Activated CD8-positive, alpha-beta T cell treated with anti-CD3 and anti-CD28 coated beads for 36 hours (primary cell): Measurements from ENCODE around the gene NOXA1. TPM values are rescaled to one million over a fixed set of nuclear protein-coding genes. Genes with fewer than 3 reads are reported as not detected.
"Not testable (repeated sequence)": the region's sequence is repeated elsewhere in the genome, so short reads cannot be mapped to it uniquely, and the experiment has no call there.

Experiments used
- ATAC-seq: fragments of 200-7000 bp; cut with Tn5 transposase; one replicate; pipeline ENCODE4 v1.10.0; 2021; ENCODE audit warnings: mild to moderate bottlenecking, moderate library complexity
- CTCF ChIA-PET: fragments of 350-600 bp; sonication (Branson Sonifier 250); formaldehyde crosslinking; loops from one replicate; lab custom pipeline; 2021; ENCODE audit warnings: antibody characterized with exemption; lab: Charles Lee
- POLR2A ChIA-PET: fragments of 350-600 bp; sonication (Branson Sonifier 250); formaldehyde crosslinking; loops from one replicate; lab custom pipeline; 2021; ENCODE audit warnings: antibody characterized with exemption; lab: Charles Lee
- DNase-seq: peaks from one replicate; pipeline ENCODE4 v3.0.0-alpha.2; 2020
- H3K27ac Mint-ChIP-seq: one replicate; pipeline ENCODE4 v1.8.0; 2021; ENCODE audit warnings: mild to moderate bottlenecking, mixed read lengths
- H3K27me3 Mint-ChIP-seq: one replicate; pipeline ENCODE4 v1.8.0; 2021; ENCODE audit warnings: mixed read lengths
- H3K36me3 Mint-ChIP-seq: one replicate; pipeline ENCODE4 v1.8.0; 2021; ENCODE audit warnings: low read depth, mixed read lengths
- H3K4me1 Mint-ChIP-seq: one replicate; pipeline ENCODE4 v1.8.0; 2021; ENCODE audit warnings: low read depth, mixed read lengths
- H3K4me3 Mint-ChIP-seq: one replicate; pipeline ENCODE4 v1.8.0; 2021; ENCODE audit warnings: mild to moderate bottlenecking, moderate library complexity, mixed read lengths
- H3K9me3 Mint-ChIP-seq: one replicate; pipeline ENCODE4 v1.8.0; 2021; ENCODE audit warnings: mixed read lengths
- intact Hi-C: fragments of 100-400 bp; cut with micrococcal nuclease; formaldehyde crosslinking; loops from one replicate; pipeline ENCODE4 v1.10.0; 2022
- total RNA-seq, 2 experiments: library from RNA; stranded (reverse); gene quantifications; one replicate each; pipeline ENCODE4 v1.2.3, GENCODE V29; 2021
- TF ChIP-seq, protein P1 (sequence below): fragments of 200-600 bp; IDR thresholded peaks from one replicate; pipeline ENCODE4 v1.8.0; 2022; ENCODE audit warnings: antibody characterized with exemption, mild to moderate bottlenecking

NOXA1 gene
- total RNA-seq, 2 experiments from 2014 or later: 0.72 to 0.95 TPM

DNA sequence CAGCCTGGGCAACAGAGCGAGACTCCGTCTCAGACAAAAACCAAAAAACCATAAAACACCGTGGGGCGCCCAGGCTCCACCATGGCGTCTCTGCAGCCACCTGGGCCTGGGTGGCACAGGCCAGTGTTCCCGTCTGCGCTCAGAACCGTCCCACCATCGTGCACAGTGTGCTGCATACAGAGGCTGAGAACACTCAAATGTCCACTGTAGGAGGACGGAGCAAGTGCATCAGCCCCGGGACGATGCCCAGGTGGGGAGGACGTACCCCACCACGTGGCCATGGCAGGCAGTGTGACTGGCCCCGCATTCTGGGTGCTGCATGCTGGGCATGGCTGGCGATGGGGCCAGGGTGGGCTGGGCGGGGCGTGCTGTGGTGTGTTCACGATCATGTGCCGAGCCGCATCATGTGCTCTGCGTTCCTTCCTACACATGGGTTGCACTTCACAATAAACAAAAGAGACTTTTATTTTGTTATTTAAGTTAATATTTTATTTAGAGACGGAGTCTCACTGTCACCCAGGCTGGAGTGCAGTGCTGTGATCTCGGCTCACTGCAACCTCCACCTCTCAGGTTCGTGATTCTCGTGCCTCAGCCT, 38.0 kb upstream of the NOXA1 start:
- CTCF ChIA-PET: no interaction called here
- H3K9me3 Mint-ChIP-seq: no peaks in the 10 kb centered on the region
- no peak overlapping the region for H3K27ac Mint-ChIP-seq
- H3K27me3 Mint-ChIP-seq: no peaks in the 10 kb centered on the region
- intact Hi-C loops: no loop called here
- POLR2A ChIA-PET: no interaction called here
- no peaks in the 10 kb centered on the region for H3K36me3 Mint-ChIP-seq
- no peak for DNase-seq
- TF ChIP-seq, protein P1, sequence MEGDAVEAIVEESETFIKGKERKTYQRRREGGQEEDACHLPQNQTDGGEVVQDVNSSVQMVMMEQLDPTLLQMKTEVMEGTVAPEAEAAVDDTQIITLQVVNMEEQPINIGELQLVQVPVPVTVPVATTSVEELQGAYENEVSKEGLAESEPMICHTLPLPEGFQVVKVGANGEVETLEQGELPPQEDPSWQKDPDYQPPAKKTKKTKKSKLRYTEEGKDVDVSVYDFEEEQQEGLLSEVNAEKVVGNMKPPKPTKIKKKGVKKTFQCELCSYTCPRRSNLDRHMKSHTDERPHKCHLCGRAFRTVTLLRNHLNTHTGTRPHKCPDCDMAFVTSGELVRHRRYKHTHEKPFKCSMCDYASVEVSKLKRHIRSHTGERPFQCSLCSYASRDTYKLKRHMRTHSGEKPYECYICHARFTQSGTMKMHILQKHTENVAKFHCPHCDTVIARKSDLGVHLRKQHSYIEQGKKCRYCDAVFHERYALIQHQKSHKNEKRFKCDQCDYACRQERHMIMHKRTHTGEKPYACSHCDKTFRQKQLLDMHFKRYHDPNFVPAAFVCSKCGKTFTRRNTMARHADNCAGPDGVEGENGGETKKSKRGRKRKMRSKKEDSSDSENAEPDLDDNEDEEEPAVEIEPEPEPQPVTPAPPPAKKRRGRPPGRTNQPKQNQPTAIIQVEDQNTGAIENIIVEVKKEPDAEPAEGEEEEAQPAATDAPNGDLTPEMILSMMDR: no peak
- no peak overlapping the region for H3K4me3 Mint-ChIP-seq
- peaks cover 10% of the 10 kb centered on the region for H3K4me1 Mint-ChIP-seq
- no peak for ATAC-seq

DNA sequence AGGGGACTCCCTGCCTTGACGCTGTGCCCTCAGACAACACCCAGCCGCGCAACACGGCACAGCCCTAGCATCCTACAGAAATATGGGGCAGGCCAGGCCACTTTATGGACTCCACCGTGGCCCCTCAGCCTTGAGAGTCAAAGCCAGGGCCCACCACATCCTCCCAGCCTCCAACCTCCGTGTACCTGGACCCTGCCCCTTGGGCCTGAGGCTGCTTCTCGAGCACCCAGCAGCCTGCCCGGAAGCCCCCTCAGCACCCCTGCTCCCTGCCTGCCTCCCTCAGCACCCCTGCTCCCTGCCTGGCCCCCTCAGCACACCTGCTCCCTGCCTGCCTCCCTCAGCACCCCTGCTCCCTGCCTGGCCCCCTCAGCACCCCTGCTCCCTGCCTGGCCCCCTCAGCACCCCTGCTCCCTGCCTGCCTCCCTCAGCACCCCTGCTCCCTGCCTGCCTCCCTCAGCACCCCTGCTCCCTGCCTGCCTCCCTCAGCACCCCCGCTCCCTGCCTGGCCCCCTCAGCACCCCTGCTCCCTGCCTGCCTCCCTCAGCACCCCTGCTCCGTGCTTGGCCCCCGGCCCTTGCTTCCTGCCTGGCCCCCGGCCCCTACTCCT, 36.6 kb upstream of the NOXA1 start:
- H3K9me3 Mint-ChIP-seq, intact Hi-C loops, H3K27me3 Mint-ChIP-seq, H3K4me1 Mint-ChIP-seq, H3K36me3 Mint-ChIP-seq, H3K4me3 Mint-ChIP-seq, CTCF ChIA-PET, DNase-seq: not testable (repeated sequence)
- ATAC-seq: peak; percentile 7
- POLR2A ChIA-PET: interaction anchor here (1.0 to 1.2 kb wide), 2 partner anchors 11 to 83 kb away, joined by 3 read pairs; no protein-coding TSS in a partner anchor
- H3K27ac Mint-ChIP-seq: peak overlapping the region; percentile 84

DNA sequence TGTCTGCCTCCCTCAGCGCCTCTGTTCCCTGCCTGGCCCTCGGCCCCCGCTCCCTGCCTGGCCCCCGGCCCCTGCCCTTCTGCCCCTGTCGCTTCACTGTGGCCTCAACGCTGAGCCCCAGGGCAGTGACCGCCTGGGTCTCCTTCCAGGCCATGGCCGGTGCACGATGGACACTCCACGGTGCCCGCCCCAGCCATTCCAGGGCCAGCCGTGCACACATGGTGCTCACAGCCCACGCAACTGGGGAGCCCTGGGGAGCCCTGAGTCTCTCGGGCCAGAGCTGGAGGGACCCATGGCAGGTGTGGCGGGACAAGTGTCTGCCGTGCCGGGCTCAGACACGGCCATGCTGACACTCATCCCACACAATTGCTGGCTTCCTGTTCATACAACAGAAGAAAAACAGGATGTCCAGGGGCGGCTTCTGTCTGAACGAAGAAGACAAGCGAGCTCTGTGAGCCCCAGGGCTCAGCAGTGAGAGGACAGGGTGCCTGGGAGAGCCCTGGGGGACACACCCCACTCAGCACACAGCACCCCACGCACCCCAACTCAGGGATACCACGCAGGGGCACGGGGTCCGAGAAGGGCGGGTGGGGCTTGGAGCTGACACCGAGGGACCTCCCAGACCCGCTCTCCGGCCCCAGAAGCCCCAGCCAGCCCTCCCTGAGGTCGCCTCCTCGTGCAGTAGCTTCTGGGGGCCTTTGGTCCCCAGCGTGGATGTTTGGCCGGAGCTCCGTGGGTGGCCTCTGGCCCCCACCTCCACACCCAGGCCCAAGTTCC, 35.9 kb upstream of the NOXA1 start:
- Mint-ChIP-seq H3K27ac (peak overlapping the region; percentile 84), H3K9me3 (no peaks in the 10 kb centered on the region), H3K4me1 (peaks cover 10% of the 10 kb centered on the region), H3K36me3 (no peaks in the 10 kb centered on the region), H3K4me3 (no peak overlapping the region), H3K27me3 (no peaks in the 10 kb centered on the region)
- ChIA-PET CTCF (interaction anchor here (0.9 to 1.0 kb wide), 2 partner anchors 10 to 85 kb away, joined by 3 to 4 read pairs; partner anchors contain the start of gene NRARP), POLR2A (interaction anchor here (1.0 to 1.2 kb wide), 2 partner anchors 10 to 83 kb away, joined by 3 read pairs; no protein-coding TSS in a partner anchor)
- ATAC-seq (peak; percentile 91), DNase-seq (peak; percentile 67)
- TF ChIP-seq, protein P1: no peak
- intact Hi-C loops: no loop called here

DNA sequence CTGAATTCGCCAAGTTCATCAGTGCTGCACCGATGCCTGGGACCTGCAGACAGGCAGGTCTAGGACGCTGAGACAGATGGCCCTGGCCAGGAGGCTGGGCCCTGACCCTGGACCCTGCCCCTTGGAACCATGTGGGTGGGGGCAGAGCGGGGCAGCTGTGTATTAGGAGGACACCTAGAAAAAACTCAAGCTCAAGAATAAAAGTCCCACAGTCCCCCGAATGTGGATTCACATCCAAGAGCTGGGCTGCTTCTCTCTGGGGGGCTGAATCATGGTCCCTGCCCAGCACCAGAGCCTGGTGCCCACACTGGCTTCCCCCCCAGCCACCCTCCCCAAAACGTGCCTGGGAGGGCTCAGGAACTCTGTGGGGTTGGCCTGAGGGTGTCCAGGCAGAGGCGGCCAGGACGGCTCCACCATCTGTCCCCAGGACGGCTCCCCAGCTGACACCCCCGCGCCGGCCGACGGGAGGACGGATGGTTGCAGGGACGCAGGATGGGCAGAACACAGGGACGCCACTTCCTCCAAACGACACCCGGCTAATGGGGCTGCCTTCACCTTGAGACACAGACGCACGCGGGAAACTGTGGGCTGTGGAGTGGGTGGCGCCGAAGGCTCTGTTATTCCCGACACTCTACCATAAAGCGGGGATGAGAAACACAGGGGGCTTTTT, 35.2 kb upstream of the NOXA1 start:
- Mint-ChIP-seq H3K4me1 (peaks cover 10% of the 10 kb centered on the region), H3K36me3 (no peaks in the 10 kb centered on the region), H3K27me3 (no peaks in the 10 kb centered on the region), H3K4me3 (no peak overlapping the region), H3K9me3 (no peaks in the 10 kb centered on the region), H3K27ac (peak overlapping the region; percentile 84)
- ATAC-seq: no peak
- DNase-seq: no peak
- POLR2A ChIA-PET: interaction anchor here (1.0 to 1.2 kb wide), 3 partner anchors 9 to 84 kb away, joined by 3 to 4 read pairs (median 3); no protein-coding TSS in a partner anchor
- CTCF ChIA-PET: interaction anchor here (0.9 to 1.0 kb wide), 2 partner anchors 10 to 86 kb away, joined by 3 to 4 read pairs; partner anchors contain the start of gene NRARP
- intact Hi-C loops: no loop called here
- TF ChIP-seq, protein P1: no peak
